Fibroblast of mammary gland (primary cell): Measurements from ENCODE around the gene PIH1D1.
"Not testable (repeated sequence)": the region's sequence is repeated elsewhere in the genome, so short reads cannot be mapped to it uniquely, and the experiment has no call there.

Experiments used
- DNase-seq: peaks from one replicate; pipeline ENCODE4 v3.0.0-alpha.2; 2010; ENCODE audit warnings: low read depth
- H3K4me3 ChIP-seq: 2 replicates; pipeline ENCODE4 v1.5.1; 2011; ENCODE audit warnings: low read depth, mild to moderate bottlenecking, low read length, moderate library complexity; ENCODE audit not compliant: control insufficient read depth
- TF ChIP-seq, protein P1 (sequence below): conservative IDR thresholded peaks from 2 replicates; pipeline ENCODE4 v1.5.1; 2011; ENCODE audit warnings: low read depth, low read length, inconsistent platforms; ENCODE audit not compliant: control insufficient read depth, insufficient read depth

PIH1D1 gene

DNA sequence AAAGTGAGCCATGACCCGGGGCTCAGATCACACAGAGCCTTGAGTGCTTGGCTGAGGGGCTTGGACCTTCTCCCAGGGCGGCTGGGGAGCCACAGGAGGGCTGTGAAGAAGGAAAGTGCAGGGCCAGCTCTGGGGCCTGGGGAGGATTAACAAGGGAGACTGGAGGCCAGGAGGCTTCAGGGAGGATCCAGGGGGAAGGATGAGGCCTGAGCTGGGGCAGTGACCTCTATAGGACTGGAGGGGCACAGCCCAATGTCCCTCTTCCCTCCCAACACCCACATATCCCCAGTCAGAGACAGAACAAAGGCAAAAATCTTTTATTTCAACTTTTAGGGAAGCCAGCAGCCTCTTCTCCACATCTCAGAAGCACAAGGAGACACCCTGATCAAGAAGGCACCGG, 5.6 kb downstream of the PIH1D1 start:
- H3K4me3 ChIP-seq, result no peak overlapping the region
- DNase-seq, result no peak

DNA sequence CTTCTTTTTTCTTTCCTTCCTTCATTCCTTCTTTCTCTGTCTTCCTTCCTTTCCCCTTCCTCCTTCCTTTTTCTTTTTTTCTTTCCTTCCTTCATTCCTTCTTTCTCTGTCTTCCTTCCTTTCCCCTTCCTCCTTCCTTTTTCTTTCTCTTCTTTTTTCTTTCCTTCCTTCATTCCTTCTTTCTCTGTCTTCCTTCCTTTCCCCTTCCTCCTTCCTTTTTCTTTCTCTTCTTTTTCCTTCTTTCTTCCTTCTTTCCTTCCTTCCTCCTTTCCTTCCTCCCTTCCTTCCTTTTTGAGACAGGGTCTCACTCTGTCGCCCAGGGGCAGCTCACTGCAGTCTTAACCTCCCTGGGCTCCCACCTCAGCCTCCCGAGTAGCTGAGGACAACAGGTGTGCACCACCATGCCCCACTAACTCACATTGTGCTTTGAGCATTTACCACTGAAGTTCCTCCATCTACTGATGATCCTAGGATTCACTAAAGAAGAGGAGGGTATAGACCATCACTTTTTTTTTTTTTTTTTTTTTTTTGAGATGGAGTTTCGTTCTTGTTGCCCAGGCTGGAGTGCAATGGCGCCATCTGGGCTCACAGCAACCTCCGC, 7.4 kb downstream of the PIH1D1 start:
- not testable (repeated sequence) for H3K4me3 ChIP-seq, DNase-seq

More for the DNA sequence above, 5.6 kb downstream of the PIH1D1 start:
- TF ChIP-seq, protein P1, sequence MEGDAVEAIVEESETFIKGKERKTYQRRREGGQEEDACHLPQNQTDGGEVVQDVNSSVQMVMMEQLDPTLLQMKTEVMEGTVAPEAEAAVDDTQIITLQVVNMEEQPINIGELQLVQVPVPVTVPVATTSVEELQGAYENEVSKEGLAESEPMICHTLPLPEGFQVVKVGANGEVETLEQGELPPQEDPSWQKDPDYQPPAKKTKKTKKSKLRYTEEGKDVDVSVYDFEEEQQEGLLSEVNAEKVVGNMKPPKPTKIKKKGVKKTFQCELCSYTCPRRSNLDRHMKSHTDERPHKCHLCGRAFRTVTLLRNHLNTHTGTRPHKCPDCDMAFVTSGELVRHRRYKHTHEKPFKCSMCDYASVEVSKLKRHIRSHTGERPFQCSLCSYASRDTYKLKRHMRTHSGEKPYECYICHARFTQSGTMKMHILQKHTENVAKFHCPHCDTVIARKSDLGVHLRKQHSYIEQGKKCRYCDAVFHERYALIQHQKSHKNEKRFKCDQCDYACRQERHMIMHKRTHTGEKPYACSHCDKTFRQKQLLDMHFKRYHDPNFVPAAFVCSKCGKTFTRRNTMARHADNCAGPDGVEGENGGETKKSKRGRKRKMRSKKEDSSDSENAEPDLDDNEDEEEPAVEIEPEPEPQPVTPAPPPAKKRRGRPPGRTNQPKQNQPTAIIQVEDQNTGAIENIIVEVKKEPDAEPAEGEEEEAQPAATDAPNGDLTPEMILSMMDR, result no peak

DNA sequence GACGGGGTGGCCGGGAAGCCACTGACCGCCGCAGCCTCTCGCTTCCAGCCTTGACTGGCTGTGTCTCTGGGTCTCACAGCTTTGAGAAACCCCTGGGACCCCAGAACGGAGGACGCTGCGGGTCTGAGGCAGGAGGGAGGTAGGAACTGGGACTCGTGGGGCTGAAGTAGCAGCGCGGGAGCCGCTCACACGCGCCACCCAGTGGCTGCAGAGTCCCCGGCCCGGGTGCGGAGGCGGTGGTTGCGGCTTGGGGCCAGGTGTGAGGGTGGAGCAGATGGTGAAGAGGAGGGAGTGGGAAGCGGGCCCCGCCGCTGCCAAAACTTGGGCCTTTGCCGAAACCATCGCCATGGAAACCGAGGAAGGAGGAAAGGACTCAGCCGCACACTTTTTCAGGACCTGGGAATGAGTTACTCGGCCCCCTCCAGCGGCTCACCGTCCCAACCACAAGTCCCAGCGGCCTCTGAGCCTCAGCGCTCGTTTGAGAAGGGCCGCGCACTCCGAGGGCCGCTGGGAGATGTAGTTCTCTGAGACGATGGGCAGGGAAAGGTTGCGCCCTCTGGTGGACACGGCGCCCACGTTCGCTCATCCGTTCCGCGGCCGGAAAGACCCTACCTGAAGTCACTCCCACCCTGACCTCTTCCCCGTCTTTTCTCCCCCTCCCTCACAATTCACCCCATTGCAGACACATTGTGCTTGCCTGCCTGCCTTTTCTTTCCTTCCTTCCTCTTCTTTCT, 8.1 kb downstream of the PIH1D1 start:
- peak; percentile 94 for DNase-seq
- TF ChIP-seq, protein P1, result peak; percentile 67
- H3K4me3 ChIP-seq, result peak overlapping the region; percentile 68

DNA sequence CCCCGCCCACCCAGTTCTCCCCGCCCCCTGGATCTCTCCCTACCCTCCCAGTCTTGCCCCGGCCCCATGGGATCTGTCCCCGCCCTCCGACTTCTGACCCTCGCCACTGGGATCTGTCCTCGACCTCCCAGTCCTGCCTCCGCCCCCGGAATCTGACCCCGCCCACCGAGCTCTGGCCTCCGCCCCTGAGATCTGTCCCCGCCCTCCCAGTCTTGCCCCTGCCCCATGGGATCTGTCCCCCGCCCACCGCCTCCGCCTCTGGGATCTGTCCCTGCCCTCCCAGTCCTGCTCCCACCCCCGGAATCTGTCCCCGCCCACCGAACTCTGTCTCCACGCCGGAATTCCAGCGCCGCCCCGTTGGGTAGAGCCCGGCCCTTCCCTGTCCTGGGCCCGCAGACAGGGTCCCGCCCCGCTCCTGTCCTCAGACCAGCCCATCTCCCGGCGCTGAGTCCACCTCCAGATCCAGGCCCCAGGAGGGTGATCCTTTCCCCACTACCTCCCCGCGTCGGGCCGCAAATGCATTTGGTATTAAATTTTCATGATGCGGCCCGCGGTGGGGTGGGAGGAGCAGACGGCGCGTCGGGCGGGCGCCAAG, 8.7 kb downstream of the PIH1D1 start:
- TF ChIP-seq, protein P1, result no peak
- H3K4me3 ChIP-seq, result peak overlapping the region; percentile 68
- peak; percentile 86 for DNase-seq

DNA sequence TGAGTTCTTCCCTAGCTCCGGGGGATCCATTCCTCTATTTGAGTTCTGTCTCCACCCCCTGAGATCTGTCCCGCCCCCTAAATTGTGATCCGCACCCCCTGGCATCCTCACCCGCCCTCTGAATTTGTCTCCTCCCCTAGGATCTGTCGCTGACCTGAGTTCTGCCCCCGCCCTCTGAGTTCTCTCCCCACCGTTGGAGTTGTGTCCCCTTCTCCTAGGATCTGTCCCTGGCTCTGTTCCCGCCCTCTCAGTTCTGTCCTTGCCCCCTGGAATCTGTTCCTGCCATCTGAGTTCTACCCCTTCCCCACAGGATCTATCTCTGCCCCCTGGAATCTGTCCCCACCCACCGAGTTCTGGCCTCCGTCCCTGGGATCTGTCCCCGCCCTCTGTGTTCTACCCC, 9.3 kb downstream of the PIH1D1 start:
- DNase-seq, result no peak
- peak overlapping the region; percentile 68 for H3K4me3 ChIP-seq
- TF ChIP-seq, protein P1, result no peak

DNA sequence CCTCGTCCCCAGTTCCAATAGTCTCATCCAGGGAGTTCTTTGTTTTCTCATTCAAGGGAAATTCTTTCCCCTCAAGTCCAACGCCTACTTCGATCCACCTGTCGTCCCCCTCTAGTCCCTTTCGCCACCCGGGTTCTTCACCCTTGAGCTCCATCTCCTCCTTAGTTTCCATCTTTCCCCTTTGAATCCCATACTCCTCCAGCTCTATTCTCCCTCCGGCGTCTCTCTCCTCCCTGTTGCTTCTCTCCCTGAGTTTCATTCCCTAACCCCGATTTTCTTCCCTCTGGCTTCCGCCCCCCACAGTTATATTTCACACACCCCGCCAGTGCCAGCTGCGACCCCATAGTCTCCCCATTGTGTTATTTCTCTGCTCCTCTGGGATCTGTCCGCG, 9.7 kb downstream of the PIH1D1 start:
- no peak for DNase-seq
- TF ChIP-seq, protein P1, result no peak
- no peak overlapping the region for H3K4me3 ChIP-seq
